NB4 (cell line): ENCODE results near the gene ARRB2.

Experiments
- DNase-seq: peaks from one replicate; pipeline ENCODE4 v3.0.0; 2010; ENCODE audit warnings: low read depth
- H3K4me3 ChIP-seq: one replicate; pipeline ENCODE4 v1.5.1; 2011; ENCODE audit warnings: mild to moderate bottlenecking, low read depth, low read length, moderate library complexity
- MYC ChIP-seq: IDR thresholded peaks from 2 replicates; pipeline ENCODE4 v1.6.1; 2011; ENCODE audit warnings: low read depth, low read length
- POLR2A ChIP-seq: IDR thresholded peaks from 2 replicates; pipeline ENCODE4 v1.6.1; 2011; ENCODE audit warnings: mild to moderate bottlenecking; ENCODE audit not compliant: insufficient read length; ENCODE audit errors: extremely low read depth
- TF ChIP-seq, protein P1 (sequence below): IDR thresholded peaks from one replicate; pipeline ENCODE4 v1.5.1; 2012; ENCODE audit warnings: low read depth, low read length
- TF ChIP-seq, protein P2 (sequence below): IDR thresholded peaks from 2 replicates; pipeline ENCODE4 v1.6.1; 2011; ENCODE audit warnings: low read depth, low read length

ARRB2 gene

GRCh38 chr17:4720787-4721186, 10.4 kb downstream of the ARRB2 start:
- TF ChIP-seq, protein P1, sequence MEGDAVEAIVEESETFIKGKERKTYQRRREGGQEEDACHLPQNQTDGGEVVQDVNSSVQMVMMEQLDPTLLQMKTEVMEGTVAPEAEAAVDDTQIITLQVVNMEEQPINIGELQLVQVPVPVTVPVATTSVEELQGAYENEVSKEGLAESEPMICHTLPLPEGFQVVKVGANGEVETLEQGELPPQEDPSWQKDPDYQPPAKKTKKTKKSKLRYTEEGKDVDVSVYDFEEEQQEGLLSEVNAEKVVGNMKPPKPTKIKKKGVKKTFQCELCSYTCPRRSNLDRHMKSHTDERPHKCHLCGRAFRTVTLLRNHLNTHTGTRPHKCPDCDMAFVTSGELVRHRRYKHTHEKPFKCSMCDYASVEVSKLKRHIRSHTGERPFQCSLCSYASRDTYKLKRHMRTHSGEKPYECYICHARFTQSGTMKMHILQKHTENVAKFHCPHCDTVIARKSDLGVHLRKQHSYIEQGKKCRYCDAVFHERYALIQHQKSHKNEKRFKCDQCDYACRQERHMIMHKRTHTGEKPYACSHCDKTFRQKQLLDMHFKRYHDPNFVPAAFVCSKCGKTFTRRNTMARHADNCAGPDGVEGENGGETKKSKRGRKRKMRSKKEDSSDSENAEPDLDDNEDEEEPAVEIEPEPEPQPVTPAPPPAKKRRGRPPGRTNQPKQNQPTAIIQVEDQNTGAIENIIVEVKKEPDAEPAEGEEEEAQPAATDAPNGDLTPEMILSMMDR, result no peak
- TF ChIP-seq, protein P2, sequence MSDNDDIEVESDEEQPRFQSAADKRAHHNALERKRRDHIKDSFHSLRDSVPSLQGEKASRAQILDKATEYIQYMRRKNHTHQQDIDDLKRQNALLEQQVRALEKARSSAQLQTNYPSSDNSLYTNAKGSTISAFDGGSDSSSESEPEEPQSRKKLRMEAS, result no peak
- TF ChIP-seq POLR2A (no peak), MYC (no peak)
- no peak for DNase-seq
- H3K4me3 ChIP-seq, result no peak overlapping the region

DNA sequence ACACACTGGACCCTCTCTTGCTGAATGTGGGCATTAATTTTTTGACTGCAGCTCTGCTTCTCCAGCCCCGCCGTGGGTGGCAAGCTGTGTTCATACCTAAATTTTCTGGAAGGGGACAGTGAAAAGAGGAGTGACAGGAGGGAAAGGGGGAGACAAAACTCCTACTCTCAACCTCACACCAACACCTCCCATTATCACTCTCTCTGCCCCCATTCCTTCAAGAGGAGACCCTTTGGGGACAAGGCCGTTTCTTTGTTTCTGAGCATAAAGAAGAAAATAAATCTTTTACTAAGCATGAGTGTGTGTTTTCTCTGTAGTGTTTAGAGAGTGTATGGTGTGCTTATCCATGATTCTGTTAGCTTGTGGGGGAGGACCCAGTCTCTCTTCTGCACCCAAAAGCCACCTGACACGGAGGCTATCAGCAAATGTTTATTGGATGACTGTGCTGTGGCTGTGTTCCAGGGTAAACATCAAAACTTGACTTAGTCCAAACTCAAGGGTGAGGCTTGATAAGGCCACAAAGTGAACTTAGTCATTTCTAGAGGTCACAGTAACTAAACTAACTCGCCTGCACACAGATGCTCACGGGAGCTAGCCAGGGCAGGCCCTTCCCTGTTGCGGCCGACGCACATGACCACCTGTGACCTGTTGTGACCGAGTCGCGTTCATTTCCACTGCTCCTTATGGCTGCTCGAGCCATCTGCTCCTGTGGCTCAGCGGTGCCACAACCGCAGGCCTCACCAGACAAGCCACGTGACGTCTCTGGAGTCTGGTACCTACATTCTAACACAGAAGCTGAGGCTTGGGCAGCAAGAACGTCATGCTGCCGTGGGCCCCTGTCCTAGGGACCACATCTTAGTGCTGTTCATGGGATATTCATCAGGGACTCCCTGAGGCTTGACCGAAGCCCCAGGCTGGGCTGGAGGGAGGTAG, 11.0 kb downstream of the ARRB2 start:
- TF ChIP-seq MYC (no peak), POLR2A (no peak)
- TF ChIP-seq, protein P1, result no peak
- TF ChIP-seq, protein P2, result no peak

GRCh38 chr17:4722678-4723240, 12.3 kb downstream of the ARRB2 start:
- DNase-seq, result peak; percentile 36

More for the DNA sequence above, 11.0 kb downstream of the ARRB2 start:
- H3K4me3 ChIP-seq, result no peak overlapping the region
- DNase-seq, result no peak

GRCh38 chr17:4724650-4725049, 14.2 kb downstream of the ARRB2 start:
- DNase-seq, result no peak
- H3K4me3 ChIP-seq, result no peak overlapping the region
- TF ChIP-seq, protein P2, result no peak
- TF ChIP-seq POLR2A (no peak), MYC (no peak)
- TF ChIP-seq, protein P1, result no peak

More at GRCh38 chr17:4722678-4723240, 12.3 kb downstream of the ARRB2 start:
- TF ChIP-seq, protein P1, result no peak
- TF ChIP-seq POLR2A, result no peak
- TF ChIP-seq MYC, result no peak
- H3K4me3 ChIP-seq, result no peak overlapping the region

DNA sequence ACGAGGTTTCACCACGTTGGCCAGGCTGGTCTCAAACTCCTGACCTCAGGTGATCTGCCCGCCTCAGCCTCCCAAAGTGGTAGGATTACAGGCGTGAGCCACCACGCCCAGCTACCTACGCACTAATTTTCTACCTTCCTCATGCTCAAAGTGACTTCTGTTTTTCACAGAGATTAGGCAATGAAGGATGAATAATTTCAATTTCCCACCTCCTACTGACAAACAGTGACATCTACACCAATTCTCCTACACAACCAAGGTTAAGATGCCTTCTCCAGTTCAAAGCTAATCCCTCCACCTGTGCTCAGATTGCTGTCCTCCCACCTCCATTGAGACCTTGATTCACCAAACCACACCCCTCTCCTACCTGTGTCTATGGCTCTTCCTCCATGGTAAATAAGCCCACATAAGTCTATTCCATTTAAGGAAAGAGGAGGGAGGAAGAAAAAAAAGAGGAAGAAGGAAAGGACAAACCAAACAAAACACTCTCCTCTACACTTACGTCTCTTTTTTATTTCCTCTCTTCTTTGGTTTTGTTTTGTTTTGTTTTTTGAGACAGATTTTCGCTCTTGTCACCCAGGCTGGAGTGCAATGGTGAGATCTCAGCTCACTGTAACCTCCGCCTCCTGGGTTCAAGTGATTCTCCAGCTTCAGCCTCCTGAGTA, 15.3 kb downstream of the ARRB2 start:
- TF ChIP-seq, protein P1, result no peak
- TF ChIP-seq POLR2A, result no peak
- no peak for TF ChIP-seq MYC
- TF ChIP-seq, protein P2, result no peak
- peak; percentile 57 for DNase-seq
- H3K4me3 ChIP-seq, result no peak overlapping the region
